SHP77 (cell line): ENCODE measurements around the gene RIPOR2.
A peak's percentile ranks its signal among the peaks of the same experiment; 100 is the strongest.
"Not testable (repeated sequence)": the region's sequence is repeated elsewhere in the genome, so short reads cannot be mapped to it uniquely, and the experiment has no call there.

Experiments
- DNase-seq, 2 experiments: peaks; one replicate each; lab custom pipeline; 2025; lab: John Stamatoyannopoulos, UW

The RIPOR2 gene

DNA sequence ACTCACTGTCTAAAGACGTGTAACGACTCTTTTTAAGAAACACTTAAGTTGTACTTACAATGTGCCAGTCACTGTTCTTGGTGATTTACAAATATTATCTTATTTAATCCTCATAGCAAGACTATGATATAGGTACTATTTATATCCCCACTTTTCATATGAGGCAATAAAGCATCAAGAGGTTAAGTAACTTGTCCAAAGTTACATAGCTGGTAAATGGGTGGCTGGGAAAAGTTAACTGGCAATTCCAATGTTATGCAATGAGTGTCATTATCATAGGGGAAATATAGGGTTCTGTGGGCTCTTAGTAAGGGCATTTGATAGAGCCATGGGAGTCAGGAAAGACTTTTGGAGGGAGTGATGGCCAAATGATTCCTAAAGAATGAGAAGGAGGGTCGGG lies 21.4 kb upstream of the RIPOR2 start:
- DNase-seq, result no peak

GRCh38 chr6:24953726-24954125 lies 18.0 kb upstream of the RIPOR2 start:
- DNase-seq, result no peak

- no peak for DNase-seq
Observed at GRCh38 chr6:24951811-24952299, 16.1 kb upstream of the RIPOR2 start.

DNA sequence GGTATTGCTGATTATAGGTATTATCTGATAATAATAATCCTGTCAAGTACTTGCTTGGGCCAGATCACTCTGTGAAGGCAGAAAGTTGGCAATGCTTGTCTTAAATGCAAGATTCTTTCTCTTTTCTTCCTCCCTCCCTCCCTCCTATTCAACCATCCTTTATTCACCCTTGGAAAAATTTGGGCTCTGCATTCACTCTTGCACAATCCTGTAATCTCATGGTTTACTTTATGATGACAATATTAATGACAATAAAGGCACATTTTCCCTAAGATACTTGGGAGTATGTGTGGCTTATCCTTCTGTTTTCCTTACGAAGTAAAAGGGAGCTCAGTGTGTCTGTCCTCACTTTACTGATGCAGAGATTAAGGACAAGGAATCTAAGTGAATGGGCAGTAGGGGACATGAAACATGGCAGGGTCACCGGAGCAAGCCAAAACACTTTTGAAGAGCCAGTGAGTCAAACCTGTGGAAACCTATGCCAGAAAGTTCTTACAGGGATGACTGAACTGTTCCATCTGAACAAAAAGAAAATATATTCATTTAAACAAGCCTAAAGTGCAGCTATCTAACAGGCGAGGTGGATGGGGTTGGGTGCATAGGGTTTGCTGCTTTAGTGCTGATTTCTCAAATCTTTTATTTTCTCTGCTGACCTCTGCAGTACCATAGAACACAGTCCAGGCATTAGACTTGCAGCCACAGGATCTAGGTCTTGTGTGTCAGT lies 14.6 kb upstream of the RIPOR2 start:
- DNase-seq, result no peak

DNA sequence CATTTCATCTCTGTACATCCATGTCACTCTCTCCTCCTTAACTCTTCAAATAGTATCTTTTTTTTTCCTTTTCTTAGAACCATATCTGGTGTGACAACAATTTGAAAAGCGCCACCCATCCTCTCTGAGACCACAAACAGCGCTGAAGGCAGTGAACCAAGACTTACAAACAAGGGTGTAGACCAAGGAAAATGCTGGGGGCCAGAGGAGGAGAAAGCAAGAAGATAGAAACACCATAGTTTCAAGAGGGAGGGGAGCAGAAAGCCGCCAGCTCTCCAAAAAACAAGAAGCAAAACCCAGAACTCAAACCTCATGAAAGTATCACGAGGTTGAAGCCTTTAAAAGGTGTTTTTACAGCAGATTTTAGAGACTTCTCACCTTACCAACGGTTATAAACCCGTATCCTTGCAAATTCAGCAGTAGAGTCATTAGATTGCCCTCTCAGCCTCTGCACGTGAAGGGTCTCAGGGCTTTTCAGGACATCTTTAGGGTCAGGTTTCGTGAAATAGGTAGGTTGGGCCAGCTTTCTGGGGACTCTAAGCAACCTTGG lies 13.3 kb upstream of the RIPOR2 start:
- no peak for DNase-seq

DNA sequence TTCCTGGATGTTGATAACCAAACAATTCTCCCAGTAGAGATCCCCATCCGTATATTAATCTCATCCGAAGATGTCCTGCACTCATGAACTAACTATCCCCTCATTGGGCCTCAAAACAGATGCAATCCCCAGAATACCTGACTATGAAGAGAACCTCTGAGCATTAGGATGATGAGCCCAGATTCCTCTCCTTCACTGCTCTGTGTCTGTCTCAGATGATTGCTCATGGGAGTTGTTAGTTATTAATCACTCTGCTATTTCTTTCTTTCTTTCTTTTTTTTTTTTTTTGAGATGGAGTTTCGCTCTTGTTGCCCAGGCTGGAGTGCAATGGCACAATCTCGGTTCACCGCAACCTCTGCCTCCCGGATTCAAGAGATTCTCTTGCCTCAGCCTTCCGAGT lies 12.5 kb upstream of the RIPOR2 start:
- DNase-seq, result not testable (repeated sequence)

DNA sequence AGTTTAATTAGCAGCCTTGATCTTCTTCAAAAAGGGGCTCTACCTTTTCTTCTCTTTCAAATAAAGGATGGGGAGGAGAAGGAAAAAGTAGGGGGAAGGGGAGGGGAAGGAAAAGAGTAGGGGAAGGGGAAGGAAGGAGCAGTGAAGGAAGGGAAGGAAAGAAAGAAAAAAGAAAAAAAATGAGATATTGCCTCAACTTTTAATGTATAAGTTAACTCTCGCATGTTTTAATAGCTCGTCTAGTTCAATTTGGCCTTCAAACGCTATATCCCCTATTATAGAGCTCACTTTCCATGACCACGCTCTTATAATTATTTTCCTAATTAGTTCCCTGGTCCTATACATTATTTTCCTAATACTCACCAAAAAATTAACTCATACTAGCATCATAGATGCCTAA lies 11.9 kb upstream of the RIPOR2 start:
- no peak for DNase-seq

- DNase-seq, result no peak
Observed at GRCh38 chr6:24945054-24945453, 9.3 kb upstream of the RIPOR2 start.

- no peak for DNase-seq
Observed at GRCh38 chr6:24943774-24944173, 8.0 kb upstream of the RIPOR2 start.

DNA sequence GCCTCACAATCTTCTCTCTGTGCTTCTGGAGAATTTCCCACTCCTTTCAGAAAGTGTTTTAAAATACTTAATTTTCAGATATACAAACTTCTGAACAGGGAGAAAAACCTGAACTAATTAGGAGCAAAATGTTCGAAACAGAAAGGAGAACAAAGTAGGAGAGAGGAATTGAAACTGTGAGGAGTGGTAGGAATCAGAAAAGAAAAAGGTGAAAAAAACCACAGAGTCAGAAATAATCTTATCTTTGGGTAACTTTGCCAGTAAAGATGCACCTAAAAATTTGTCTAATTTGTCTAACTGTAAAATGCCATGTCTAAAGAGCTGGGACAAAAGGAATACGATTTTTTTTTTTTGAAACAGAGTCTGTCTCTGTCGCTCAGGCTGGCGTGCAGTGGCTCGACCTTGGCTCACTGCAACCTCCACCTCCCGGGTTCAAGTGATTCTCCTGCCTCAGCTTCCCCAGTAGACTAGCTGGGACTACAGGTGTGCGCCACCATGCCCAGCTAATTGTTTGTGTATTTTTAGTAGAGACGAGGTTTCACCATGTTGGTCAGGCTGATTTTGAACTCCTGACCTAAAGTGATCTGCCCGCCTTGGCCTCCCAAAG lies 4.7 kb upstream of the RIPOR2 start:
- DNase-seq, result no peak

GRCh38 chr6:24936641-24937317 lies 1.0 kb upstream of the RIPOR2 start:
- DNase-seq, result no peak

DNA sequence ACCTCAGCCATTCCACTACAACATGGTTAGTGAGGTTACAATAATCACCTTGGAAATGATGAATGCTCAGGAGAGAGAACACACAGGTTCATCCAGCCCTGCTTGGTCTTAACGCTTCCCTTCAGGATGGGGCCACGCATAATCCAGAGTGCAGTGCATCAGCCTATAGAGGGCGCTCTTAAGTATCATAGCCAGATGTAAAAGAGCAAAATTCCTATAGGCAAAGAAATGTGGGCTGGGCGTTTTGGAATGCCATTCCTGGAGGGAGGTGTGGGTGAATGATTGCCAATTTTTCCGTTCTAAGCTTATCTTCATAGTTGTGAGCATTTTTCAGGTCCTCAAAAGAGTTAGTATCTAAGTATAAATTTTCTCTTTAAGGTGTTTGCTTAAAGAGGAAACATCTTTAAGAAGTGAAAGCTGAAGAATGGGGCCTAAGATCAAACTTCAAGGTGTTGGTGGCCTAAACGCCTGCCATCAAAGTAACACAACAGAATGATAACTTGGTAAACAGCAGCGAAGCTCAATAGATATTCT lies 1.8 kb downstream of the RIPOR2 start:
- peak in 1 of 2 experiments; percentile 45 for DNase-seq

DNA sequence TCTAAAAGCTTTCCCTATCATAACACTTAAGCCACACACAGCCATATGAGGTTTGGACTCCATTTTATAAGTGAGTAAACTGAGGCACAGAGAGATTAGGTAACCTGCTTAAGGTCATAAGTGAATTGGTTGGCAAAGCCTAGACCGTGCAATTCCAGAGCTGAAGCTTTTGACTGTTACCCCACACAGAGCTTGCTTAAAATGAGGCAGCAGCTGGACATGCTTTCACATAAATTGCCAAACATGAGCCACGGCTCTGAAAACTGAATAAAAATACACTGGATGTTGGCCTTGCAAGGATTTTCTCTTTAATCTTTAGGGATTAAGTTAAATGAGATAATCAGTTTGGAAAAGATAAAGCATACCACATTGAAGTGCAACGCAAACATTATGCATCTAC lies 2.5 kb downstream of the RIPOR2 start:
- DNase-seq, result no peak

DNA sequence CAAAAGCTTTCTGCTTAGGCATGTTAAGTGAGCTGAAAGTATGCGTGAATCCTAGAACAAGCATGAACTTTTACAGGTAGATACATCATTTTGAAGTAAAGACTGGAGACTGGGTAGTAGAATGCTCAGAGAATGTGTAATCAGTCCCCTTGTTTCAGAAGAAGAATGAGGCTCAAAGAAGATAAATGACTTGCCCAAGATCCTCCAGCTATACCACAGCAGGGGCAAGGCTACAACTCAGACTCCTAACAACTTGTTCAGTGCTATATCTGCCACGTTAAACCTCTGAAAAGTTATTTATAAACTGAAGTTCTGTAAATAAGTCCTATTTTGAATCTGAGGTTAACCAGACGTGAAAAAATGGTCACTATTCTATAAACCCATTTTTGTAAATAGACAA lies 2.9 kb downstream of the RIPOR2 start:
- DNase-seq, result no peak

DNA sequence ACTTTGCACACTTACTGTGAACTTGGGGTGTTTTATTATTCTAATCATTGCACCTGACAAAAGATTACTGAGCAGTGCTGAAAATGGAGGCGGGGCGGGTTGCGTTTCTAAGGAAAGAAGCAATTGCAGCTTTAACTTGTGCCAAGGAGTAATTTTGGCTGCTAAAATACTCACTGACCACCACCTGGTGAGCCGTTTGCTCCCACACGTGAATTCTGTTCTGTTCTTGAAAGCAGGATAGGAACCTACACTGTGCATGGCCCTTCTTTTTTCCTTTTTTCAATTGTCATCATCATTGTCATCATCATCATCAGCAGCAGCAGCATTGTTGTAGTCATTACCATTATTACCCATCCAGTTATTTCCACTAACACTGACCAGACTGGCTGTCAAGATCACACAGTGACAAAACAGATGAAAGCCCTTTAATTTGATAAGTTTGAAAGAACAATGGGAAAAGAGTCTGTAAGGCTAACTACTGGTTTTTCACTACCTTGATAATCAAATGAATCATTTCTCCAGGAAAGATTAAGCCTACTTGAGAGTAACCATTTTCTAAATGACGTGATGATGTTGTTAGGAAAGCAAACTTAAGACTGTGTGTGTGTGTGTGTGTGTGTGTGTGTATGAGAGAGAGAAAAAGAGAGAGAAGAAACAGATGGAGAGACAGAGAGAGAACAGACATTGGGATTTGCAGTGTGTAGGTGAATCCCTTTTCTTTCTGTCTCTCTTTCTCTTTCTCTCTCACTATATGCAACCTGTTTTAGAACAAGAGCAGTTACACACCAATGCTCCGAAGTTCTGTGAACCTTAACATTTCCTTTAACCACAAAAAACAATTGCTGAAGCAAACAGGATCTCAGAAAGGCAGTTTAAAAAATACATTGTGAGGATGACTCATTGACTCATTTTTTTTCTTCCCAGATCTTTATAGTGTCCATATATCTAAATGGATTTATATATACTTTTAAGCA lies 3.8 kb downstream of the RIPOR2 start:
- DNase-seq, result no peak

DNA sequence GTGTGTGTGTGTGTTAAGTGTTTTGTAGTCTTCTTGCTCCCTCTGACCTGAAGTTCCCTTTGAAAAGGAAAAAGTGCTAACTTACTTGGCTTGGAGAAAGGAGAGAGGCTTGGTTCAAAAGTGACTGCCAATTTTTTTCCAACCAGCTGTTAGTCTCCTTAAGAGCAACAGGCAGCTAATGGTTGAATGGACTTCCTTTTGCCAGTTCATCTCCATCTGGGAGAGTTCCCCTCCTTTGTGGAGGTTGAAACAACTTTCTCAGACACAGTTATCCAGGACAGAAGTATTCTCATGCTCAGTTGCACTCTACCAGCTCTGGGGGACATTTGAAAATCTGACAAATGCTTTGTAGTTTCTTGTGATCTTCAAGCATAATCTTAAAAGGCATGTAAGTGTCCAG lies 4.5 kb downstream of the RIPOR2 start:
- DNase-seq, result no peak

DNA sequence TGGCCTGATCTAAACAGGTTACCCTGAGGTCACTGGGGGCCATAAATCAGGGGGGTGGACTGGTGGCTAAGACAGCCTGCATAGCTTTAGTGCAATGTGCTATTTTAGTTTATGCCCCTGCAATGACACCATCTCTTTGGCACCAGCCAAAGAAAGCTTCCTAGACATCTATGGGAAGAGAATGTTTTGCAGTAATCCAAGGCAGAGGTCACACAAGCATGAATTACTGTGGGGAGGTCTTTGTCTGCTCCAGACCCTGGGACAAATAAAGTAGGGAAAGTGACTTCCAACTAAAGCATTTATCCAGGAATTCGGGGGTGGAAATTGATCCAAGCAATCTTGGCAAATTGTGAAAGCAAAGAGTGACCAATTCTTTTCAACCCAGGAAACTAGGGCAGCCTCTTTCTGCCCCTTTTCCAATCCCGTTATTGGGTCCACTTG lies 5.3 kb downstream of the RIPOR2 start:
- DNase-seq, result no peak

DNA sequence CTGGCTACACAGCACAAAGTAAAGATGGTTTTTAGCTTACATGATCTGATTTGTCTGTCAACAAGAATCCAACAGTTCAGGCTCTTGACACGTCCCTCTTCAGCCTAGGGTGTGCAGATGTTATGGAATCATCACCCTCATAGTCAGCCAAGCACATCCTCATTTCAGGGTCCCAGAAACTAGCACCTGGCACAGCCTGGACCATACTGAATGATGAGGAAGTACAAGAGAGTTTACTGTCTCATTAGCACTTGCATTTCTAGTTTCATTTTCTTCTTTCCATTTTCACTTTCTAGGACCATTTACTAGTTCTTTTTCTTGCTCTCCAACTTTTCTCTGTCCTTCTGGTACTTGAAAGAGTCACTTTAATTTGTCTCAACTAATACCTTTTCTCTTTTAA lies 6.5 kb downstream of the RIPOR2 start:
- no peak for DNase-seq

- DNase-seq, result no peak
Observed at GRCh38 chr6:24927985-24928745, 7.6 kb downstream of the RIPOR2 start.

GRCh38 chr6:24927277-24927955 lies 8.3 kb downstream of the RIPOR2 start:
- DNase-seq, result no peak
